Tibial nerve (tissue), 4 donors: Measurements from ENCODE around the gene ATPAF2.

Experiments used
- CTCF ChIP-seq, 5 experiments: fragments of 200-600 bp in 3 of 5; fragments of 450-650 bp in 2 of 5; sonication (generic) in 3 of 5; IDR thresholded peaks; one replicate each; pipeline ENCODE4 v1.5.1; 2016 to 2019; ENCODE audit warnings: antibody characterized with exemption in 5 of 5, mild to moderate bottlenecking in 3 of 5, moderate library complexity in 2 of 5
- EP300 ChIP-seq, 2 donors: sonication (generic); formaldehyde crosslinking; IDR thresholded peaks; one replicate each; pipeline ENCODE4 v1.6.1; 2017; ENCODE audit warnings: antibody characterized with exemption in 2 of 2, mild to moderate bottlenecking in 1 of 2
- POLR2A ChIP-seq, 2 donors: fragments of 450-650 bp; IDR thresholded peaks; one replicate each; pipeline ENCODE4 v1.6.1; 2017; ENCODE audit warnings: antibody characterized with exemption in 2 of 2, mild to moderate bottlenecking in 2 of 2, moderate library complexity in 2 of 2

- TF ChIP-seq CTCF (IDR thresholded peaks at IDR 0.05) = peak in 3 of 5 experiments; percentile 8 to 29 (median 10)
- no peak for TF ChIP-seq POLR2A (IDR thresholded peaks at IDR 0.05)
- no peak for TF ChIP-seq EP300 (IDR thresholded peaks at IDR 0.05)
These were observed 44.5 kb downstream of the ATPAF2 start for GRCh38 chr17:17994271-17995069.
